GM23338 (cell line): ENCODE measurements around the gene IMMP2L. TPM values are rescaled to one million over a fixed set of nuclear protein-coding genes. Genes with fewer than 3 reads are reported as not detected.

Experiments
- ATAC-seq: fragments of 200-7000 bp; cut with Tn5 transposase; 3 replicates; pipeline ENCODE4 v1.9.1; 2020
- DNase-seq: peaks from one replicate; pipeline ENCODE4 v3.0.0-alpha.2; 2015; ENCODE audit warnings: low spot score
- H2AFZ ChIP-seq: fragments of 200-600 bp; sonication (generic); 2 replicates; pipeline ENCODE4 v1.8.0; 2016; ENCODE audit warnings: antibody characterized with exemption, mild to moderate bottlenecking, moderate library complexity
- H3F3A ChIP-seq: fragments of 200-600 bp; sonication (generic); replicated peaks from 2 replicates; pipeline ENCODE4 v1.8.0; 2017; ENCODE audit warnings: antibody characterized with exemption, mixed run types, low read depth
- H3K27ac ChIP-seq: fragments of 200-600 bp; sonication (generic); 2 replicates; pipeline ENCODE4 v1.6.1; 2016; ENCODE audit warnings: low read depth
- H3K27me3 ChIP-seq: fragments of 200-600 bp; sonication (generic); 2 replicates; pipeline ENCODE4 v1.8.0; 2016; ENCODE audit warnings: mild to moderate bottlenecking, mixed run types, moderate library complexity; ENCODE audit not compliant: insufficient read depth
- H3K36me3 ChIP-seq: fragments of 200-600 bp; sonication (generic); 2 replicates; pipeline ENCODE4 v1.8.0; 2016; ENCODE audit warnings: mild to moderate bottlenecking; ENCODE audit not compliant: insufficient read depth
- H3K4me1 ChIP-seq: fragments of 200-600 bp; sonication (generic); 2 replicates; pipeline ENCODE4 v1.8.0; 2016; ENCODE audit warnings: mild to moderate bottlenecking, moderate library complexity; ENCODE audit not compliant: insufficient read depth
- H3K4me2 ChIP-seq: fragments of 200-600 bp; sonication (generic); 2 replicates; pipeline ENCODE4 v1.7.1; 2017; ENCODE audit warnings: mixed run types
- H3K4me3 ChIP-seq: fragments of 200-600 bp; sonication (generic); 2 replicates; pipeline ENCODE4 v1.6.1; 2016; ENCODE audit warnings: mixed run types
- H3K79me2 ChIP-seq: fragments of 200-600 bp; sonication (generic); replicated peaks from 2 replicates; pipeline ENCODE4 v1.8.0; 2017; ENCODE audit warnings: mild to moderate bottlenecking; ENCODE audit not compliant: insufficient read depth
- H3K9me2 ChIP-seq: fragments of 200-600 bp; sonication (generic); 2 replicates; pipeline ENCODE4 v1.8.0; 2017; ENCODE audit not compliant: insufficient read depth
- H4K20me1 ChIP-seq: fragments of 200-600 bp; sonication (generic); replicated peaks from 2 replicates; pipeline ENCODE4 v1.8.0; 2017; ENCODE audit warnings: mild to moderate bottlenecking; ENCODE audit not compliant: insufficient read depth
- H3K27ac Mint-ChIP-seq: 2 replicates; pipeline ENCODE4 v1.8.0; 2020; ENCODE audit warnings: inconsistent platforms, mild to moderate bottlenecking, moderate library complexity, mixed read lengths
- H3K27me3 Mint-ChIP-seq: 3 replicates; pipeline ENCODE4 v1.8.0; 2022; ENCODE audit warnings: low read depth, mild to moderate bottlenecking, moderate library complexity, mixed read lengths, inconsistent platforms; ENCODE audit not compliant: insufficient read depth, poor library complexity
- H3K36me3 Mint-ChIP-seq: 3 replicates; pipeline ENCODE4 v1.8.0; 2021; ENCODE audit warnings: low read depth, mild to moderate bottlenecking, inconsistent platforms, moderate library complexity, mixed read lengths
- H3K4me1 Mint-ChIP-seq: 3 replicates; pipeline ENCODE4 v1.8.0; 2020; ENCODE audit warnings: mild to moderate bottlenecking, inconsistent platforms, mixed read lengths
- H3K4me3 Mint-ChIP-seq: 3 replicates; pipeline ENCODE4 v1.8.0; 2021; ENCODE audit warnings: moderate library complexity, mild to moderate bottlenecking, inconsistent platforms, mixed read lengths
- H3K9me3 Mint-ChIP-seq: 3 replicates; pipeline ENCODE4 v1.8.0; 2020; ENCODE audit warnings: moderate library complexity, mild to moderate bottlenecking, inconsistent platforms, mixed read lengths
- EZH2 ChIP-seq: fragments of 200-600 bp; sonication (generic); IDR thresholded peaks from one replicate; pipeline ENCODE4 v1.8.0; 2017; ENCODE audit warnings: antibody characterized with exemption, mild to moderate bottlenecking, low read depth; ENCODE audit not compliant: unreplicated experiment
- EZH2phosphoT487 ChIP-seq: fragments of 200-600 bp; sonication (generic); IDR thresholded peaks from one replicate; pipeline ENCODE4 v1.8.1; 2018; ENCODE audit warnings: antibody characterized with exemption; ENCODE audit not compliant: unreplicated experiment
- NANOG ChIP-seq: IDR thresholded peaks from 2 replicates; pipeline ENCODE4 v1.6.1; 2016; ENCODE audit warnings: antibody characterized with exemption, borderline replicate concordance
- POLR2AphosphoS5 ChIP-seq: IDR thresholded peaks from 2 replicates; pipeline ENCODE4 v1.6.1; 2016; ENCODE audit warnings: antibody characterized with exemption, low read depth
- ZNF114 ChIP-seq: fragments of 250-450 bp; sonication (Bioruptor Pico); IDR thresholded peaks from 2 replicates; pipeline ENCODE4 v1.5.0; 2020; ENCODE audit warnings: mild to moderate bottlenecking, moderate library complexity
- ZNF331 ChIP-seq: fragments of 250-450 bp; sonication (Bioruptor Pico); IDR thresholded peaks from 2 replicates; pipeline ENCODE4 v1.5.0; 2020; ENCODE audit warnings: low read depth, mild to moderate bottlenecking, moderate library complexity
- polyA plus RNA-seq: library from polyadenylated mRNA; unstranded; fragments of >200 nt; fragmentation: Nextera tagmentation; extraction: Ambion mirVana; gene quantifications from 2 replicates; pipeline ENCODE4 v1.2.1, GENCODE V29; 2016
- total RNA-seq: library from RNA; depleted of rRNA; stranded (reverse); fragments of >200 nt; shearing (Covaris generic); gene quantifications from 2 replicates; pipeline ENCODE4 v1.2.3, GENCODE V29; 2014
- TF ChIP-seq, protein P1 (sequence below), 2 experiments: fragments of 200-600 bp in 1 of 2; sonication (generic) in 1 of 2; conservative IDR thresholded peaks; 2 replicates each; pipeline versions ENCODE4 v1.5.1 to v1.6.1; 2016 to 2017; ENCODE audit warnings: antibody characterized with exemption in 2 of 2, low read depth in 2 of 2, mild to moderate bottlenecking in 2 of 2, moderate library complexity in 1 of 2
- TF ChIP-seq, protein P2 (sequence below): fragments of 250-450 bp; sonication (Bioruptor Pico); IDR thresholded peaks from 2 replicates; pipeline ENCODE4 v1.5.0; 2020; ENCODE audit warnings: mild to moderate bottlenecking, moderate library complexity
- TF ChIP-seq, protein P3 (sequence below): IDR thresholded peaks from 2 replicates; pipeline ENCODE4 v1.6.1; 2016; ENCODE audit warnings: antibody characterized with exemption

IMMP2L gene
- total and polyA plus RNA-seq, 2 experiments from 2014 or later: 7.3 to 14.0 TPM

DNA sequence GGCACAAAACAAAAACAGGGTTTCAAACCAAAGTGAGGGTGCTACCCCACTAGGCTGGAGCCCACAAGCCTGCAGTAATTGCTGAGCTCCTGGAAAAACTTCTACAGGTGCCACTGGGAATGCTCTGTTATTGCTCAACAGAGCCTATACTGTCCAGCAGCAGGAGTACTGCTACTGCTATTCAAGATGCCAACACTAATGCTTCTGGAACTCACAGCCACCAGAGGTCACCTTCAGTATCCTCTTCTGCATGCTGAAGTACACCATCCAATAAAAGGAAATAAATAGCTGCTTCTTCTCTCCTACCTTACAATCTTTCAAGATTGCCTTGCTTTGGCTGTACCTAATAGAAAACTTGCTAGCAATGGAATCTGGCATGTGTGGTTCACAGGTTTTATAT is 249.3 kb downstream of the IMMP2L start:
- Histone ChIP-seq H3K27ac (no peak overlapping the region), H3F3A (no peaks in the 10 kb centered on the region), H2AFZ (no peak overlapping the region), H3K4me3 (no peak overlapping the region), H3K36me3 (no peaks in the 10 kb centered on the region), H3K27me3 (no peaks in the 10 kb centered on the region), H3K9me2 (no peaks in the 10 kb centered on the region), H4K20me1 (no peaks in the 10 kb centered on the region), H3K4me2 (no peak overlapping the region), H3K4me1 (no peaks in the 10 kb centered on the region), H3K79me2 (no peaks in the 10 kb centered on the region)
- ATAC-seq (peak; percentile 50; the same call in 2 of the 3 replicates), DNase-seq (peak; percentile 19)
- TF ChIP-seq, protein P1, sequence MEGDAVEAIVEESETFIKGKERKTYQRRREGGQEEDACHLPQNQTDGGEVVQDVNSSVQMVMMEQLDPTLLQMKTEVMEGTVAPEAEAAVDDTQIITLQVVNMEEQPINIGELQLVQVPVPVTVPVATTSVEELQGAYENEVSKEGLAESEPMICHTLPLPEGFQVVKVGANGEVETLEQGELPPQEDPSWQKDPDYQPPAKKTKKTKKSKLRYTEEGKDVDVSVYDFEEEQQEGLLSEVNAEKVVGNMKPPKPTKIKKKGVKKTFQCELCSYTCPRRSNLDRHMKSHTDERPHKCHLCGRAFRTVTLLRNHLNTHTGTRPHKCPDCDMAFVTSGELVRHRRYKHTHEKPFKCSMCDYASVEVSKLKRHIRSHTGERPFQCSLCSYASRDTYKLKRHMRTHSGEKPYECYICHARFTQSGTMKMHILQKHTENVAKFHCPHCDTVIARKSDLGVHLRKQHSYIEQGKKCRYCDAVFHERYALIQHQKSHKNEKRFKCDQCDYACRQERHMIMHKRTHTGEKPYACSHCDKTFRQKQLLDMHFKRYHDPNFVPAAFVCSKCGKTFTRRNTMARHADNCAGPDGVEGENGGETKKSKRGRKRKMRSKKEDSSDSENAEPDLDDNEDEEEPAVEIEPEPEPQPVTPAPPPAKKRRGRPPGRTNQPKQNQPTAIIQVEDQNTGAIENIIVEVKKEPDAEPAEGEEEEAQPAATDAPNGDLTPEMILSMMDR (conservative IDR thresholded peaks at IDR 0.05; ENCODE audit: low read depth in 2 of 2): peak in 1 of 2 experiments; percentile 53; a peak in 2 of 4 replicates
- no peak for TF ChIP-seq ZNF114 (CRISPR knock-in tag)
- no peaks in the 10 kb centered on the region for H3K4me1 Mint-ChIP-seq
- H3K27ac Mint-ChIP-seq: no peak overlapping the region
- no peaks in the 10 kb centered on the region for H3K36me3 Mint-ChIP-seq
- peaks cover 3% of the 10 kb centered on the region for H3K27me3 Mint-ChIP-seq
- no peak overlapping the region for H3K4me3 Mint-ChIP-seq
- H3K9me3 Mint-ChIP-seq: no peaks in the 10 kb centered on the region

DNA sequence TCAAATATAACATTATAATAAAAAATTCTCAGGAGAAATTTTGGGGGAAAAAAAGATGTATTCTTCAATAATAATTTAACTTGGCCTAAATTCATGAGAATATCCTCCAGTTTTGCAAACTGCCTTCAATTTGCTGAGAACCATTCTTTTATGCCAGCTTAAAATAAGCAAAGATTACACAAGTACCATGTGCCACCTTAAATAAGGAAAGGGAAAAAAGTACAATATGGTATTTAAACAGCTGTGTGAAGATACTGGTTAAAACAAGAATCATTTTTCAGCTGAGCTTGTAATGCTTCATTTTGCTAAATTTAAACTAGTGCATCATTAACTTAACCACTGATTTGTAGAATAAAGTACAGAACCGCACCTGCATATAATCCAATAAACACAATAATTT is 253.6 kb downstream of the IMMP2L start:
- Histone ChIP-seq H3K4me3 (no peak overlapping the region), H3F3A (no peaks in the 10 kb centered on the region), H3K27me3 (no peaks in the 10 kb centered on the region), H3K36me3 (no peaks in the 10 kb centered on the region), H3K9me2 (no peaks in the 10 kb centered on the region), H3K4me2 (no peak overlapping the region), H2AFZ (no peak overlapping the region), H4K20me1 (no peaks in the 10 kb centered on the region), H3K4me1 (no peaks in the 10 kb centered on the region), H3K79me2 (no peaks in the 10 kb centered on the region), H3K27ac (no peak overlapping the region)
- Mint-ChIP-seq H3K27me3 (peaks cover 3% of the 10 kb centered on the region), H3K4me3 (no peak overlapping the region), H3K4me1 (no peaks in the 10 kb centered on the region), H3K36me3 (no peaks in the 10 kb centered on the region), H3K27ac (no peak overlapping the region), H3K9me3 (no peaks in the 10 kb centered on the region)
- ATAC-seq (no peak), DNase-seq (no peak)
- TF ChIP-seq, protein P1 (conservative IDR thresholded peaks at IDR 0.05; ENCODE audit: low read depth in 2 of 2): no peak
- TF ChIP-seq, protein P2, sequence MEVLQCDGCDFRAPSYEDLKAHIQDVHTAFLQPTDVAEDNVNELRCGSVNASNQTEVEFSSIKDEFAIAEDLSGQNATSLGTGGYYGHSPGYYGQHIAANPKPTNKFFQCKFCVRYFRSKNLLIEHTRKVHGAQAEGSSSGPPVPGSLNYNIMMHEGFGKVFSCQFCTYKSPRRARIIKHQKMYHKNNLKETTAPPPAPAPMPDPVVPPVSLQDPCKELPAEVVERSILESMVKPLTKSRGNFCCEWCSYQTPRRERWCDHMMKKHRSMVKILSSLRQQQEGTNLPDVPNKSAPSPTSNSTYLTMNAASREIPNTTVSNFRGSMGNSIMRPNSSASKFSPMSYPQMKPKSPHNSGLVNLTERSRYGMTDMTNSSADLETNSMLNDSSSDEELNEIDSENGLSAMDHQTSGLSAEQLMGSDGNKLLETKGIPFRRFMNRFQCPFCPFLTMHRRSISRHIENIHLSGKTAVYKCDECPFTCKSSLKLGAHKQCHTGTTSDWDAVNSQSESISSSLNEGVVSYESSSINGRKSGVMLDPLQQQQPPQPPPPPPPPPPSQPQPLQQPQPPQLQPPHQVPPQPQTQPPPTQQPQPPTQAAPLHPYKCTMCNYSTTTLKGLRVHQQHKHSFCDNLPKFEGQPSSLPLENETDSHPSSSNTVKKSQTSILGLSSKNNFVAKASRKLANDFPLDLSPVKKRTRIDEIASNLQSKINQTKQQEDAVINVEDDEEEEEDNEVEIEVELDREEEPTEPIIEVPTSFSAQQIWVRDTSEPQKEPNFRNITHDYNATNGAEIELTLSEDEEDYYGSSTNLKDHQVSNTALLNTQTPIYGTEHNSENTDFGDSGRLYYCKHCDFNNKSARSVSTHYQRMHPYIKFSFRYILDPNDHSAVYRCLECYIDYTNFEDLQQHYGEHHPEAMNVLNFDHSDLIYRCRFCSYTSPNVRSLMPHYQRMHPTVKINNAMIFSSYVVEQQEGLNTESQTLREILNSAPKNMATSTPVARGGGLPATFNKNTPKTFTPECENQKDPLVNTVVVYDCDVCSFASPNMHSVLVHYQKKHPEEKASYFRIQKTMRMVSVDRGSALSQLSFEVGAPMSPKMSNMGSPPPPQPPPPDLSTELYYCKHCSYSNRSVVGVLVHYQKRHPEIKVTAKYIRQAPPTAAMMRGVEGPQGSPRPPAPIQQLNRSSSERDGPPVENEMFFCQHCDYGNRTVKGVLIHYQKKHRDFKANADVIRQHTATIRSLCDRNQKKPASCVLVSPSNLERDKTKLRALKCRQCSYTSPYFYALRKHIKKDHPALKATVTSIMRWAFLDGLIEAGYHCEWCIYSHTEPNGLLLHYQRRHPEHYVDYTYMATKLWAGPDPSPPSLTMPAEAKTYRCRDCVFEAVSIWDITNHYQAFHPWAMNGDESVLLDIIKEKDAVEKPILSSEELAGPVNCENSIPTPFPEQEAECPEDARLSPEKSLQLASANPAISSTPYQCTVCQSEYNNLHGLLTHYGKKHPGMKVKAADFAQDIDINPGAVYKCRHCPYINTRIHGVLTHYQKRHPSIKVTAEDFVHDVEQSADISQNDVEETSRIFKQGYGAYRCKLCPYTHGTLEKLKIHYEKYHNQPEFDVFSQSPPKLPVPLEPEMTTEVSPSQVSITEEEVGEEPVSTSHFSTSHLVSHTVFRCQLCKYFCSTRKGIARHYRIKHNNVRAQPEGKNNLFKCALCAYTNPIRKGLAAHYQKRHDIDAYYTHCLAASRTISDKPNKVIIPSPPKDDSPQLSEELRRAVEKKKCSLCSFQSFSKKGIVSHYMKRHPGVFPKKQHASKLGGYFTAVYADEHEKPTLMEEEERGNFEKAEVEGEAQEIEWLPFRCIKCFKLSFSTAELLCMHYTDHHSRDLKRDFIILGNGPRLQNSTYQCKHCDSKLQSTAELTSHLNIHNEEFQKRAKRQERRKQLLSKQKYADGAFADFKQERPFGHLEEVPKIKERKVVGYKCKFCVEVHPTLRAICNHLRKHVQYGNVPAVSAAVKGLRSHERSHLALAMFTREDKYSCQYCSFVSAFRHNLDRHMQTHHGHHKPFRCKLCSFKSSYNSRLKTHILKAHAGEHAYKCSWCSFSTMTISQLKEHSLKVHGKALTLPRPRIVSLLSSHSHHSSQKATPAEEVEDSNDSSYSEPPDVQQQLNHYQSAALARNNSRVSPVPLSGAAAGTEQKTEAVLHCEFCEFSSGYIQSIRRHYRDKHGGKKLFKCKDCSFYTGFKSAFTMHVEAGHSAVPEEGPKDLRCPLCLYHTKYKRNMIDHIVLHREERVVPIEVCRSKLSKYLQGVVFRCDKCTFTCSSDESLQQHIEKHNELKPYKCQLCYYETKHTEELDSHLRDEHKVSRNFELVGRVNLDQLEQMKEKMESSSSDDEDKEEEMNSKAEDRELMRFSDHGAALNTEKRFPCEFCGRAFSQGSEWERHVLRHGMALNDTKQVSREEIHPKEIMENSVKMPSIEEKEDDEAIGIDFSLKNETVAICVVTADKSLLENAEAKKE (CRISPR knock-in tag): no peak
- no peak for TF ChIP-seq EZH2phosphoT487
- no peak for TF ChIP-seq NANOG
- TF ChIP-seq ZNF331 (CRISPR knock-in tag): no peak
- TF ChIP-seq, protein P3, sequence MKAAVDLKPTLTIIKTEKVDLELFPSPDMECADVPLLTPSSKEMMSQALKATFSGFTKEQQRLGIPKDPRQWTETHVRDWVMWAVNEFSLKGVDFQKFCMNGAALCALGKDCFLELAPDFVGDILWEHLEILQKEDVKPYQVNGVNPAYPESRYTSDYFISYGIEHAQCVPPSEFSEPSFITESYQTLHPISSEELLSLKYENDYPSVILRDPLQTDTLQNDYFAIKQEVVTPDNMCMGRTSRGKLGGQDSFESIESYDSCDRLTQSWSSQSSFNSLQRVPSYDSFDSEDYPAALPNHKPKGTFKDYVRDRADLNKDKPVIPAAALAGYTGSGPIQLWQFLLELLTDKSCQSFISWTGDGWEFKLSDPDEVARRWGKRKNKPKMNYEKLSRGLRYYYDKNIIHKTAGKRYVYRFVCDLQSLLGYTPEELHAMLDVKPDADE: no peak
- no peak for TF ChIP-seq EZH2
- no peak for TF ChIP-seq POLR2AphosphoS5
